GM12864 (cell line): ENCODE measurements around the gene RASL11B.
"Not testable (repeated sequence)": the region's sequence is repeated elsewhere in the genome, so short reads cannot be mapped to it uniquely, and the experiment has no call there.

ENCODE experiments used
- DNase-seq: peaks from one replicate; pipeline ENCODE4 v3.0.0-alpha.2; 2011; ENCODE audit warnings: low read depth
- H3K4me3 ChIP-seq: 2 replicates; pipeline ENCODE4 v1.5.1; 2011; ENCODE audit warnings: mild to moderate bottlenecking, low read depth, low read length, control low read depth
- CTCF ChIP-seq: IDR thresholded peaks from 2 replicates; pipeline ENCODE4 v1.5.1; 2011; ENCODE audit warnings: low read depth, mild to moderate bottlenecking, moderate library complexity, low read length, control low read depth, inconsistent platforms; ENCODE audit errors: missing control alignments

RASL11B gene

GRCh38 chr4:52824603-52825459 lies 37.3 kb upstream of the RASL11B start:
- H3K4me3 ChIP-seq, result no peak overlapping the region
- TF ChIP-seq CTCF, result no peak
- DNase-seq, result no peak

GRCh38 chr4:52825460-52826090 lies 36.5 kb upstream of the RASL11B start:
- no peak overlapping the region for H3K4me3 ChIP-seq
- no peak for TF ChIP-seq CTCF
- DNase-seq, result no peak

DNA sequence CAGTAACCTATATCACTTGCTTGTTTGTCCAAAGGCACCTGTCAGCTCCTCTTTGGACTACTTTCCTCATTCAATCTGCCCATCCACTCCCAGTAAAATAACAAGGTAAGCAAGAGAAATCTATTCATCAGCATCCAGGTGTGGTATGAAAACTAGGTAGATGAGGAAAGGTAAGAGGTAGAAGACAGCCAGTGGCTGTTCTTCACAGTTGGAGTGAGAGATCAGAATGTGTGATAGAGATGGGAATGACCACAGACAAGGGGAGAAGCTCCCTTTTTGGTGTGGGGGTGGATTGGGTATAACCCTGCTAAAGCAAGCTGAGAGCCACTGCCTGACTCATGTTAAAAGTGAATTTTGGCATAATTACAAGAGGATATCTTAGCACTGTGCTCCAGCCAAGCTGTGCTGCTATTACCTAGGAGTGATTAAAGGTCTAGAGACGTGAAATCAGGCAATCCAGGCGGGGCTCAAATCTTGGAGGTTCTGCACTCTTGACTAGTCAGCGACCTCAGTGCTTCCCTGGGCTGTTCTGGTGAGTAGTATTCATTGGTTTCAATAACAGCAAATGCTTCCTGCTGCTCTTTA lies 28.1 kb upstream of the RASL11B start:
- no peak for TF ChIP-seq CTCF
- H3K4me3 ChIP-seq, result no peak overlapping the region
- no peak for DNase-seq

GRCh38 chr4:52834641-52835456 lies 27.3 kb upstream of the RASL11B start:
- not testable (repeated sequence) for H3K4me3 ChIP-seq, DNase-seq

DNA sequence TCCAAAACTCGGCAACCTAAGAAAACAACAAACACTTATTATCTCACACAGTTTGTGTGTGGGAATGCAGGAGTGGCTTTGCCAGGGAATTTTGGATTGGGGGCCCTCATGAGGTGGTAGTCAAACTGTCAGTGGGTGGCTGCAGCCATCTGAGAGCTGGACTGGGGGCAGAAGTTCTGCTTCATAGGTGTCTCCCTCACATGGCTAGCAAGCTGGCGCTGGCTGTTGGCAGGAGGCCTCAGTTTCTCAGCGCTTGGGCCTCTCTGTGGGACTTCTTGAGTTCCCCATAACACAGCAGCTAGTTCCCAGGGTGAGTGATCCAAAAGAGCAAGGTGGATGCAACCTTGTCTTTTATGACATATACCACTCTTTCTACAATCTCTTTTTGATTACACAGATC lies 26.0 kb upstream of the RASL11B start:
- no peak for TF ChIP-seq CTCF
- no peak overlapping the region for H3K4me3 ChIP-seq
- DNase-seq, result no peak

- no peak for TF ChIP-seq CTCF
- no peak for DNase-seq
- no peak overlapping the region for H3K4me3 ChIP-seq
Observed at GRCh38 chr4:52836678-52837077, 25.4 kb upstream of the RASL11B start.
